ENCODE data around the gene TBRG1.
"Not testable (repeated sequence)": the region's sequence is repeated elsewhere in the genome, so short reads cannot be mapped to it uniquely, and the experiment has no call there.

The TBRG1 gene

GRCh38 chr11:124600621-124601320 is 21.9 kb upstream of the TBRG1 start:
- no peak for TF ChIP-seq CTCF (IDR thresholded peaks at IDR 0.05; ENCODE audit: insufficient read depth, low read depth, low read length, missing control alignments)
- no peak overlapping the region for H3K4me3 ChIP-seq (ENCODE audit: low read length)
- no peak for DNase-seq (ENCODE audit: low read depth)

- DNase-seq (ENCODE audit: low read depth), result peak; percentile 40
- TF ChIP-seq CTCF (IDR thresholded peaks at IDR 0.05; ENCODE audit: insufficient read depth, low read depth, low read length, missing control alignments), result no peak
- no peak overlapping the region for H3K4me3 ChIP-seq (ENCODE audit: low read length)
Measured at GRCh38 chr11:124602193-124602592, 20.5 kb upstream of the TBRG1 start.

- not testable (repeated sequence) for DNase-seq (ENCODE audit: low read depth); H3K4me3 ChIP-seq (ENCODE audit: low read length)
Measured at GRCh38 chr11:124602723-124603122, 19.9 kb upstream of the TBRG1 start.

GRCh38 chr11:124605719-124606118 is 16.9 kb upstream of the TBRG1 start:
- no peak for DNase-seq (ENCODE audit: low read depth)
- H3K4me3 ChIP-seq (ENCODE audit: low read length), result no peak overlapping the region
- TF ChIP-seq CTCF (IDR thresholded peaks at IDR 0.05; ENCODE audit: insufficient read depth, low read depth, low read length, missing control alignments), result no peak

- no peak for TF ChIP-seq CTCF (IDR thresholded peaks at IDR 0.05; ENCODE audit: insufficient read depth, low read depth, low read length, missing control alignments)
- no peak for DNase-seq (ENCODE audit: low read depth)
- H3K4me3 ChIP-seq (ENCODE audit: low read length), result no peak overlapping the region
Measured at GRCh38 chr11:124608147-124608546, 14.5 kb upstream of the TBRG1 start.

- no peak for DNase-seq (ENCODE audit: low read depth)
- TF ChIP-seq CTCF (IDR thresholded peaks at IDR 0.05; ENCODE audit: insufficient read depth, low read depth, low read length, missing control alignments), result no peak
- no peak overlapping the region for H3K4me3 ChIP-seq (ENCODE audit: low read length)
Measured at GRCh38 chr11:124610295-124610694, 12.4 kb upstream of the TBRG1 start.

GRCh38 chr11:124611064-124611463 is 11.6 kb upstream of the TBRG1 start, which contains the start of gene PANX3:
Gene PANX3 (plus strand): TSS chr11:124611428. CDS start chr11:124611557, 129 bp downstream.
- TF ChIP-seq CTCF (IDR thresholded peaks at IDR 0.05; ENCODE audit: insufficient read depth, low read depth, low read length, missing control alignments), result no peak
- H3K4me3 ChIP-seq (ENCODE audit: low read length), result no peak within 1 kb of the TSS
- no peak for DNase-seq (ENCODE audit: low read depth)
